Activated effector memory CD4-positive, alpha-beta T cell treated with Interleukin-2 at 50 U/mL for 16 hours (primary cell): ENCODE results near the gene KCNJ4.

Experiments
- DNase-seq: peaks from one replicate; pipeline ENCODE4 v3.0.0-alpha.2; 2020

Gene KCNJ4

DNA sequence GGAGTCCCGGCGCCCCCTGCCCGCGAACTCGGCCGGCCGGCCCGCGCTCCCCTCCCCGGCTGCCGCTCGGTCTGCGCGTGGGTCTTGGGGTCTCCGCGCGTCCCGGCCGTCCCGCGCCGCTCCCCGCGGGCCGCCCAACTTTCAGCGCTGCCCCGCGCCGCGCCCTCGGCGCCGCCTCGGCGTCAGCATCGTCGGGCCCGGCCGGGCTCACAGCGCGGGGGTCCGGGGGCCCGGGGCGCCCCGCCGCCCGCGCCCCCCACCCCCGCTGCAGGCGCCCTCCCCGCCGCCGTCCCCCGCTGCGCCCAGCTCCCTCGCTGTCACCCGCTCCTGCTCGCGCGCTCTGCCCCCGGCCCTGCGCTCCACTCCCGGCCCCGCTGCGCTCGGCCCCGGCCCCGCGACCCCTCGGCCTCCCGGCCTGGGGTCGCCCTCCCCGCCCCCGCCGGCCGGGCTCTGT, at the start of gene KCNJ4:
KCNJ4 (minus strand) TSS at position 124 of the 454 bp plus-strand sequence. CDS start 27,067 bp downstream, outside the sequence.
- no peak for DNase-seq

DNA sequence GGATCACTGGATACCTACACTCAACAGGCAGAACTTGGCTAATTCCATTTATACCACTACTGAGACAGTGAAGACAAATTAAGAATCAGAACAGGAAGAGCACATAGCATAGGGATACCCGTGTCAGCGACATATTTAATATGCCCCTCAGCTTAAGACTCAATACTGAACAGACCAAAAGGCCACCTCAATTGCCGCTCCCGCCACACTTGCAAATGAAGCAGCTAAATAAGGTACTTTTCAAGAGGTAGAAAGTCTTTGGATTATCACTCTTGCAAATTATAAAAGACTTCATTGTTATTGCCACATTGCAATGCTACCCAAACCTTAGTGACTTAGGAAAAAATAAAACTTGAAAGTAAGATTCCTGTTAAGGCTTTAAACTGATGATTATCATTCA, 48.0 kb upstream of the KCNJ4 start:
- DNase-seq, result no peak

- no peak for DNase-seq
These were observed 47.0 kb upstream of the KCNJ4 start for GRCh38 chr22:38501797-38502672.

DNA sequence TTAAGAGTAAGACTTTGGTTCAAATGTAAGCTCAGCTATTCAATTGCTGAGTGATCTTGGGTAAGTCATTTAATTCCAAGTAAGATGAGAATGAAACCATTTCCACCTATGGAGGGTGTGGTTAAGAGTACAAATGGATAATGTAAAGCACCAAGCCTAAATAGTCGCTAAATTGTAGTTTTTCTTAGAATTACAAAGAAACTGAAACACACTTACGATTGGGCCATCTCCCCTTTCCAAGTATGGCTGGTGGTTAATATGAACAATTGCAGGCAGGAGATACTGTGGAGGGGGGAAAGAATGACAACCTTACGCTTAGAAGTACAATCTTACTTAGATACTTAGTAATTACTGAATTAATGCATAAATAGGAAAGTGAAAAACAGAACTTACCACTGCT, 42.9 kb upstream of the KCNJ4 start:
- no peak for DNase-seq

DNA sequence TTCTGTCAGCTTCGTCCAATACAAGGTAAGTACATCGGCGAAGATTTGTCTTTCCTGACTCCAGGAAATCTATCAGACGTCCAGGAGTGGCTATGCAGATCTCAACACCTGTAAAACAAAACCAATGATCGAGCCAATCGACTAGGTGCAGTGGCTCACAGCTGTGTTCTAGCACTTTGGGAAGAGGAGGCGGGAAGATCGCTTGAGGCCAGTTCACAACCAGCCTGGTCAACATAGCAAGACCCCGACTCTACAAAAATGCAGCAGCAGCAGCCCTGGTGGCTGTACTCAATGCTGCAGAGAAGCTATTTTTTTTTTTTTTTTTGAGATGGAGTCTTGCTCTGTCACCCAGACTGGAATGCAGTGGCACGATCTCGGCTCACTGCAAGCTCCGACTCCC, 39.9 kb upstream of the KCNJ4 start:
- DNase-seq, result no peak

DNA sequence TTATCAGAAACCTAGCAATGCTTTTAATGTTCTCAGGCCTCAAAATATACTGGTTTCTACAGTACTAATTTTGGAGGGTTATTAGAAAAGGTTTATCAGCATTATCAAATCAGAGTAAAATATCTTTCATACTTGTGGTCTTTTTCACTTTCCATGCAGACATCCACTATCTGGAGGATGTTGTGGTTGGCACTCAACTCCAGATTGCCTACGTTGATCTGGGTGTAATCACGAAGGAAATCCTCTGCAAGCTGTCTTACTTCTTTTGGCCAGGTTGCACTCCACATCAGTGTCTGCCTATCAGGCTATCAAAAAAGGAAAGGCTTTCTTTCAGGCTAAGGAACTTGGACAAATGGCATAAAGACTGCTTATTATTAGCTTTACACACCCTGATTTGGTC, 39.5 kb upstream of the KCNJ4 start:
- no peak for DNase-seq

GRCh38 chr22:38491707-38492348, 36.8 kb upstream of the KCNJ4 start:
- no peak for DNase-seq

- no peak for DNase-seq
These were observed 35.9 kb upstream of the KCNJ4 start for GRCh38 chr22:38490915-38491314.

GRCh38 chr22:38490475-38490874, 35.5 kb upstream of the KCNJ4 start:
- DNase-seq, result no peak

DNA sequence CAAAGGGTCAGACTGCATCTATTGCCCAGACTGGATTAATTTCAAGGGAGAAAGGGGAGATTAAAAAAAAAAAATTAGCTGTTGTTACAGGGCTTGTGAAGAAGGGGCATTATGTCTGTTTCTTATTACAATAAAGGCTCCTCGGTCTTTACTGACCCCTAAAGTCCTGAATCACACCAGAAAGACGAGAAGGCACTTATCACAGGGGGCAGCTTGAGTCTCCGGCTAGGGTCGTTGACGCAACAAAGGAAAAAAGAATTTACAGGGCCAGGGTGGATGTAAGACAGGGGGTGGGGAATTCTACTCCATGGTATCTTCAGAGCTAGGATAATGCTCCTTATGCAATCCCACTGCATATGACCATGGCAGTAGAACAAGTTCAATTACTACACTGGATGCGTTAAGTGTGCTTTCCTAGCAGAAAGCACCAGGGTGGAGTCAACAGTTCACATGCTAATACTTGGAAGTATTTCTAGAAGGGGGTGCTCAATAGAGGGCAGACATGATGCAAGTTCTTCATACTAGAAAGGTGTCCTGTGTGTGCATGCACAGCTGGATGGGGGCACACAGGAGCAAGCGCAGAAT, 34.7 kb upstream of the KCNJ4 start:
- no peak for DNase-seq

GRCh38 chr22:38489142-38489541, 34.1 kb upstream of the KCNJ4 start:
- DNase-seq, result no peak

GRCh38 chr22:38487946-38488345, 32.9 kb upstream of the KCNJ4 start:
- no peak for DNase-seq

GRCh38 chr22:38485783-38486182, 30.8 kb upstream of the KCNJ4 start:
- DNase-seq, result no peak

DNA sequence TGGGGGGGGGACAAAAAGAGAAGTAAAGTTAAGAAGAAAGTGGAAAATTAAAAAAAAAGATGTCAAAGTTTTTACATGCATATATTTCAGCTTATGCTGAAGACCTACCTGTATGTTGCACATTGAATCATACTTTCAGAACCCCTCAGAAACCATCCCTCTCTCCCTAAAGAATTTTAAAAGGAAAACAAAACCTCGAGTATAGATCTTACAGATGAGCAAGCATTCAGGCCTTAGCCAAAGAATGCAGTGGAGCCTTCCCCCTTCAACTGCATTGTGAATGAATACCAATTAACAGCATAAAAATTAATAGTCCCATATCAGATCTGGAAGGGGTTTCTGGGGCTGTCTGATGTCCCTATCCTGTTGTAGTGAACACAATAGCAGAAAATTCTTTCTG, 29.2 kb upstream of the KCNJ4 start:
- DNase-seq, result no peak

DNA sequence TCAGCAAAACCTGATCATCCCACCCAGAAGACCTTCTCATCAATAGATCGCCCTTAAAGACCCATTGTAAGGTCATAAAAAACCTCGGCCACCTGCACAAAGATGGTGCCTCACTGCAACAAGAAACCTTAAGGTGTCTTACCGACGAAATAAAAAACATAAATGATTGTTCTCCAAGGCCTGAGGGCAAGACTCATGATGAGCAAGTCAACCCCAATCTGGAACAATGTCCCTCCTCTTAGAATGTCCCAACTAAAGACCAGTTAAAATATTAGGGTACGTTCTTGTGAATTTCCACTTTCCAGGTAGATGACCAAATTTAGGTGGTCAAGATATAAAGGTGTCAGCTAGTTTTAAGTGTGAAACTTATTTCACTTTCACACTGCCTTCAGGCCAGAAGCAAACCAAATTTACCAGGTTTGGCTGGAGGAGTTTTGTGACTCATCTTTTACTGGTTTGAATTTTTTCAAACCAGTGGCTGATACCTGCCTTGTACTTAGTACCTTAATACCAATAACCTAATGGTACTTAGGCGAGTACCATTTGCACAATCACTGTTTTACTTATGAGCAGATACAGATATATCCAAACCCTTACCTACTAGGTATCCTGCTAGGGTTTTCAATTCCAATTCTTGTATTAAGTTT, 27.8 kb upstream of the KCNJ4 start:
- no peak for DNase-seq

- no peak for DNase-seq
These were observed 26.9 kb upstream of the KCNJ4 start for GRCh38 chr22:38481871-38482332.

DNA sequence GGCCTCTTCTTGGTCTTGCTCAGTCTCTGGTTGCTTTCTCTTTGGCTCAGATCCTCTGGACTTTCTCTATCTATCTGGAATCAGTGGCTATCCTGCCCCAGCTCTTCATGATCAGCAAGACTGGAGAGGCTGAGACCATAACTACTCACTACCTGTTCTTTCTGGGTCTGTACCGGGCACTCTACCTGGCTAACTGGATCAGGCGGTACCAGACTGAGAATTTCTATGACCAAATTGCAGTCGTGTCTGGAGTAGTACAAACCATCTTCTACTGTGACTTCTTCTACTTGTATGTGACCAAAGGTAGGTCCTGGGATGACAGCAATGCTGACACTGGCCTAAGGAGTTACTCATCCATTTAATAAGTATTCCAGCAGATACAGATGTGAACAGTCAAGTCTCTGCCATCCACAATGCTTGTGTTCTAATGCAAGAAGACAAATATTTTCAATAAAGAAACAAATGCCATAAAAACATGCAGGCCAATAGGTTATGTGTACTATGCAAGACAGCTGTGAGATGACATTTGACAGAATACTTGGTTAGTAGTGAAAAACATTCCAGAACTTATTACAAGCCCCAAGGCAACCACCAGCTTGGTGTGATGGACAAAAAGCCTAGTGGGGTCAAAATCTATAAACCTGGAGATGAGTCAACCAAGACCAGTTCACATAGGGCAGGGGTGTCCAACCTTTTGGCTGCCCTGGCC, 26.3 kb upstream of the KCNJ4 start:
- DNase-seq, result no peak

DNA sequence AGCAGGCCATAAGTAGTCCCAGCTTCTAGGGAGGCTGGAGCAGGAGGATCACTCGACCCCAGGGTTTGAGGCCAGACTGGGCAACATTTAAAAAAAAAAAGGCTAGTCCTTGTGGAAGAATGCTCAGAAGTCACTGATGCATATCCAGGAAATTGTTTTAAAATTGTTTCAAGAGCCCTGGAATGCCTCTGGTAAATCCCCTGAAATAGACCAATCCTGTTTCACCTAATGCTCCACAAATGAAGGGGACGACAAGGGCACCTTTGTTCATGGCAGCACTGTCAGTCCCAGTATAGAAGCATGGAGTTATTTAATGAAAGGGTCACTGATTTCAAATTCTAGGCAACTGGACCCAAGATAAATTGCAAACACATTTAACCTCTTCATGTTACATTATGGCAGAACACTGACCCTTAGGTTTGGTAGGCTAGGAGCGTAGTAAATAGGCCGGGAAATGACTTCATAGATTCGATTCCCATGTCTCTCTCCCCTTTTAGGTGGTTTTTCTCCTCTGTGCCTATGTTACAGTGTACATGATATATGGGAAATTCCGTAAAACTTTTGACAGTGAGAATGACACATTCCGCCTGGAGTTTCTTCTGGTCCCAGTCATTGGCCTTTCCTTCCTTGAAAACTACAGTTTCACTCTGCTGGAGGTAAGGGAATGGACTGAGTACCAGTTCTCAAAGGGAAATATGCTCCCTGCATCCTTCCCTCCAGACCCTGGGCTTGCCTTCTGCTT, 24.3 kb upstream of the KCNJ4 start:
- no peak for DNase-seq

DNA sequence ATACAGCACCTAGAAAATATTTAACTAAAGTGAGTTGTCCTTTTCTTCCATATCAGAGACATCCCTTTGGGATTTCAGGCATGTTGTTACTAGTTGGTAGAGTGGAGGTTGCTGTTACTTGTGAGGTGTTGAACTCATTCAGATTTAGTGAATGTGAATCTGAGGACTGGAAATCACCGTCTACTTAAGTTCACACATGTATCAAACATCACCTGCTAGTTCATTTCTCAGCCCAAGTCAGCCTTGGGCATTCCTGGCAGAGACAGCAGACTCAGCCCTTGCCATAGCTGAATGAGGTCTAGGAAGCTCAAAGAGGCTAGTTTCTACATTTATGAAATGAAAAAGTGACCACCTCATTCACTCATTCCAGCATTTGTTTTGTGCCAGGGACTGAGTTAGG, 22.6 kb upstream of the KCNJ4 start:
- DNase-seq, result no peak

GRCh38 chr22:38474003-38474607, 19.1 kb upstream of the KCNJ4 start:
- no peak for DNase-seq

DNA sequence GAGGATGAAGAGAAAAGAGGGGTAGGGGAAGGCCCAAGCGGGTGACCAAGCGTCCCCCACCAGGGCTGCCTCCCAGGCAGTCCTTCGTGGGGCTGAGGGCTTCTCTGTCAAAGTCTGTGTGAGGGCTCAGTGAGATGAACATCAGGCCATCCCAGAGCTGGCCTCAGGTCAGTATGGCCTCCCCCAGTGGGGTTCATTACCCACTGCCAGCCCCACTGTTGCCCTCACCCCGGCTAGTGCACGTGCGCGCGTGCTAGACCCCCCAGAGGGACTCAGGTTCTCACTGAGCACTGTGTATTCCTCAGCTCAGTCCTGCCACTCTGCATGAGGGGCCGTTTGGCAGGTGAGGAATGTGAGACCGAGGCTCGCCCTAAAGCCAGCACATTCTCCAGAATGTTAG, 16.2 kb upstream of the KCNJ4 start:
- DNase-seq, result no peak
